ENCODE measurements around the gene DYNC1H1. TPM values are rescaled to one million over a fixed set of nuclear protein-coding genes. Genes with fewer than 3 reads are reported as not detected.

DYNC1H1 gene
- total and polyA plus RNA-seq, 2 experiments from 2014 or later: 179 to 635 TPM

GRCh38 chr14:101920271-101920670 lies 44.1 kb upstream of the DYNC1H1 start:
- DNase-seq (ENCODE audit: low spot score) (no peak), ATAC-seq (no peak)
- Histone ChIP-seq H3K9me2 (ENCODE audit: insufficient read depth) (no peaks in the 10 kb centered on the region), H4K20me1 (replicated peaks; ENCODE audit: insufficient read depth) (no peaks in the 10 kb centered on the region), H3K79me2 (replicated peaks; ENCODE audit: insufficient read depth) (no peaks in the 10 kb centered on the region), H3F3A (replicated peaks; ENCODE audit: low read depth) (0 out of 2 replicates have a peak, but pooled peaks cover under 1% of the 10 kb centered on the region), H3K36me3 (ENCODE audit: insufficient read depth) (no peaks in the 10 kb centered on the region), H3K27ac (ENCODE audit: low read depth) (peak overlapping the region; percentile 45; the same call in 1 of the 2 replicates), H3K4me3 (no peak overlapping the region), H2AFZ (no peak overlapping the region), H3K4me1 (ENCODE audit: insufficient read depth) (peaks cover 21% of the 10 kb centered on the region), H3K27me3 (ENCODE audit: insufficient read depth) (no peaks in the 10 kb centered on the region), H3K4me2 (no peak overlapping the region)
- H3K9me3 Mint-ChIP-seq: no peaks in the 10 kb centered on the region; the same call in 2 of the 3 replicates
- H3K4me1 Mint-ChIP-seq: peaks cover 43% of the 10 kb centered on the region
- no peak overlapping the region for H3K27ac Mint-ChIP-seq
- peaks cover 4% of the 10 kb centered on the region for H3K36me3 Mint-ChIP-seq (ENCODE audit: low read depth)
- no peak overlapping the region for H3K4me3 Mint-ChIP-seq
- TF ChIP-seq ZNF331 (CRISPR knock-in tag; IDR thresholded peaks at IDR 0.05; ENCODE audit: low read depth) (no peak), EZH2 (IDR thresholded peaks at IDR 0.05; ENCODE audit: low read depth, unreplicated experiment) (no peak), STAT1 (IDR thresholded peaks at IDR 0.05; ENCODE audit: unreplicated experiment) (no peak), POLR2AphosphoS5 (IDR thresholded peaks at IDR 0.05; ENCODE audit: low read depth) (no peak), REST (IDR thresholded peaks at IDR 0.05; ENCODE audit: unreplicated experiment) (no peak), NANOG (IDR thresholded peaks at IDR 0.05; ENCODE audit: borderline replicate concordance) (no peak)
- H3K27me3 Mint-ChIP-seq (ENCODE audit: insufficient read depth, low read depth, poor library complexity): peaks cover 12% of the 10 kb centered on the region

- H3K36me3 Mint-ChIP-seq (ENCODE audit: low read depth): peaks cover 4% of the 10 kb centered on the region
- no peaks in the 10 kb centered on the region for H3K9me3 Mint-ChIP-seq
- no peak overlapping the region for H3K27ac Mint-ChIP-seq
- TF ChIP-seq NANOG (IDR thresholded peaks at IDR 0.05; ENCODE audit: borderline replicate concordance) (no peak), ZNF114 (CRISPR knock-in tag; IDR thresholded peaks at IDR 0.05) (no peak), POLR2AphosphoS5 (IDR thresholded peaks at IDR 0.05; ENCODE audit: low read depth) (no peak), EZH2phosphoT487 (IDR thresholded peaks at IDR 0.05; ENCODE audit: unreplicated experiment) (no peak), JUNB (IDR thresholded peaks at IDR 0.05; ENCODE audit: unreplicated experiment) (no peak), ETS1 (IDR thresholded peaks at IDR 0.05) (no peak), CREB1 (CRISPR knock-in tag; IDR thresholded peaks at IDR 0.05; ENCODE audit: low read depth) (no peak), ZNF331 (CRISPR knock-in tag; IDR thresholded peaks at IDR 0.05; ENCODE audit: low read depth) (no peak), REST (IDR thresholded peaks at IDR 0.05; ENCODE audit: unreplicated experiment) (no peak), EZH2 (IDR thresholded peaks at IDR 0.05; ENCODE audit: low read depth, unreplicated experiment) (no peak), CTCF (conservative IDR thresholded peaks at IDR 0.05; ENCODE audit: low read depth in 2 of 2) (no peak), STAT1 (IDR thresholded peaks at IDR 0.05; ENCODE audit: unreplicated experiment) (no peak)
Measured at GRCh38 chr14:101922866-101923265, 41.5 kb upstream of the DYNC1H1 start.

More at GRCh38 chr14:101922866-101923265, 41.5 kb upstream of the DYNC1H1 start:
- Mint-ChIP-seq H3K4me3 (no peak overlapping the region), H3K27me3 (ENCODE audit: insufficient read depth, low read depth, poor library complexity) (peaks cover 4% of the 10 kb centered on the region), H3K4me1 (peaks cover 20% of the 10 kb centered on the region)
- Histone ChIP-seq H3K9me2 (ENCODE audit: insufficient read depth) (no peaks in the 10 kb centered on the region), H3K36me3 (ENCODE audit: insufficient read depth) (no peaks in the 10 kb centered on the region), H2AFZ (no peak overlapping the region), H3K4me1 (ENCODE audit: insufficient read depth) (peaks cover 9% of the 10 kb centered on the region), H3F3A (replicated peaks; ENCODE audit: low read depth) (0 out of 2 replicates have a peak, but pooled peaks cover 2% of the 10 kb centered on the region), H3K4me2 (no peak overlapping the region), H4K20me1 (replicated peaks; ENCODE audit: insufficient read depth) (0 out of 2 replicates have a peak, but pooled peaks cover 7% of the 10 kb centered on the region), H3K27me3 (ENCODE audit: insufficient read depth) (no peaks in the 10 kb centered on the region), H3K79me2 (replicated peaks; ENCODE audit: insufficient read depth) (no peaks in the 10 kb centered on the region), H3K27ac (ENCODE audit: low read depth) (no peak overlapping the region), H3K4me3 (no peak overlapping the region)
- no peak for DNase-seq (ENCODE audit: low spot score)
- ATAC-seq: no peak
